ENCODE measurements around the gene TMEM18. TPM values are rescaled to one million over a fixed set of nuclear protein-coding genes. Genes with fewer than 3 reads are reported as not detected.

The TMEM18 gene
- total RNA-seq, 2 experiments from 2014 or later = 22.1 to 25.6 TPM

GRCh38 chr2:649426-650342 lies 27.5 kb downstream of the TMEM18 start:
- no peak overlapping the region for H3K4me3 Mint-ChIP-seq
- H3K27ac Mint-ChIP-seq = no peak overlapping the region
- peaks cover 5% of the 10 kb centered on the region for H3K27me3 Mint-ChIP-seq
- DNase-seq (peak; percentile 36), ATAC-seq (no peak)
- H3K36me3 Mint-ChIP-seq = no peaks in the 10 kb centered on the region
- H3K9me3 Mint-ChIP-seq (ENCODE audit: low read depth) = no peaks in the 10 kb centered on the region
- CTCF ChIA-PET = interaction anchor here (1.5 kb wide), 1 partner anchor 13 kb away, joined by 4 read pairs; no protein-coding TSS in a partner anchor
- H3K4me1 Mint-ChIP-seq = peaks cover 2% of the 10 kb centered on the region

GRCh38 chr2:648476-649424 lies 28.5 kb downstream of the TMEM18 start:
- Mint-ChIP-seq H3K9me3 (ENCODE audit: low read depth) (no peaks in the 10 kb centered on the region), H3K27ac (no peak overlapping the region), H3K36me3 (no peaks in the 10 kb centered on the region), H3K4me1 (peaks cover 2% of the 10 kb centered on the region), H3K4me3 (no peak overlapping the region), H3K27me3 (peaks cover 10% of the 10 kb centered on the region)
- DNase-seq (peak; percentile 34), ATAC-seq (no peak)
- CTCF ChIA-PET = interaction anchor here (1.5 kb wide), 1 partner anchor 12 kb away, joined by 4 read pairs; no protein-coding TSS in a partner anchor

- no peak overlapping the region for H3K27ac Mint-ChIP-seq
- no peaks in the 10 kb centered on the region for H3K36me3 Mint-ChIP-seq
- no peak overlapping the region for H3K4me3 Mint-ChIP-seq
- H3K9me3 Mint-ChIP-seq (ENCODE audit: low read depth) = no peaks in the 10 kb centered on the region
- ATAC-seq = no peak
- DNase-seq = peak; percentile 15
- CTCF ChIA-PET = no interaction called here
- peaks cover 1% of the 10 kb centered on the region for H3K4me1 Mint-ChIP-seq
- peaks cover 10% of the 10 kb centered on the region for H3K27me3 Mint-ChIP-seq
Measured at GRCh38 chr2:647691-648231, 29.4 kb downstream of the TMEM18 start.

GRCh38 chr2:647003-647560 lies 30.1 kb downstream of the TMEM18 start:
- CTCF ChIA-PET = no interaction called here

GRCh38 chr2:644871-645270 lies 32.3 kb downstream of the TMEM18 start:
- H3K27ac Mint-ChIP-seq = no peak overlapping the region
- H3K27me3 Mint-ChIP-seq = peaks cover 13% of the 10 kb centered on the region
- no peaks in the 10 kb centered on the region for H3K36me3 Mint-ChIP-seq
- H3K4me1 Mint-ChIP-seq = no peaks in the 10 kb centered on the region
- ATAC-seq = no peak
- CTCF ChIA-PET = interaction anchor here (1.1 kb wide), 1 partner anchor 8 kb away, joined by 3 read pairs; no protein-coding TSS in a partner anchor
- peak; percentile 22 for DNase-seq
- H3K4me3 Mint-ChIP-seq = no peak overlapping the region
- H3K9me3 Mint-ChIP-seq (ENCODE audit: low read depth) = no peaks in the 10 kb centered on the region

More at GRCh38 chr2:647003-647560, 30.1 kb downstream of the TMEM18 start:
- Mint-ChIP-seq H3K4me3 (no peak overlapping the region), H3K27me3 (peaks cover 10% of the 10 kb centered on the region), H3K9me3 (ENCODE audit: low read depth) (no peaks in the 10 kb centered on the region), H3K4me1 (no peaks in the 10 kb centered on the region), H3K36me3 (no peaks in the 10 kb centered on the region), H3K27ac (no peak overlapping the region)
- no peak for ATAC-seq
- peak; percentile 12 for DNase-seq

GRCh38 chr2:643761-644160 lies 33.4 kb downstream of the TMEM18 start:
- Mint-ChIP-seq H3K4me3 (no peak overlapping the region), H3K9me3 (ENCODE audit: low read depth) (no peaks in the 10 kb centered on the region), H3K36me3 (no peaks in the 10 kb centered on the region), H3K27ac (no peak overlapping the region), H3K4me1 (no peaks in the 10 kb centered on the region), H3K27me3 (peaks cover 13% of the 10 kb centered on the region)
- CTCF ChIA-PET = no interaction called here
- ATAC-seq (no peak), DNase-seq (peak; percentile 4)

GRCh38 chr2:643334-643733 lies 33.9 kb downstream of the TMEM18 start:
- Mint-ChIP-seq H3K36me3 (no peaks in the 10 kb centered on the region), H3K9me3 (ENCODE audit: low read depth) (no peaks in the 10 kb centered on the region), H3K27me3 (peaks cover 13% of the 10 kb centered on the region), H3K4me1 (no peaks in the 10 kb centered on the region), H3K4me3 (no peak overlapping the region), H3K27ac (no peak overlapping the region)
- DNase-seq (peak; percentile 18), ATAC-seq (no peak)
- CTCF ChIA-PET = no interaction called here

GRCh38 chr2:641872-642815 lies 35.1 kb downstream of the TMEM18 start:
- no peak overlapping the region for H3K27ac Mint-ChIP-seq
- DNase-seq (peak; percentile 23), ATAC-seq (no peak)
- H3K36me3 Mint-ChIP-seq = no peaks in the 10 kb centered on the region
- CTCF ChIA-PET = no interaction called here
- no peaks in the 10 kb centered on the region for H3K9me3 Mint-ChIP-seq (ENCODE audit: low read depth)
- H3K27me3 Mint-ChIP-seq = peaks cover 13% of the 10 kb centered on the region
- no peaks in the 10 kb centered on the region for H3K4me1 Mint-ChIP-seq
- H3K4me3 Mint-ChIP-seq = no peak overlapping the region

- Mint-ChIP-seq H3K4me1 (no peaks in the 10 kb centered on the region), H3K9me3 (ENCODE audit: low read depth) (no peaks in the 10 kb centered on the region), H3K4me3 (no peak overlapping the region), H3K36me3 (no peaks in the 10 kb centered on the region), H3K27ac (no peak overlapping the region), H3K27me3 (peaks cover 10% of the 10 kb centered on the region)
- no peak for DNase-seq
- ATAC-seq = no peak
- CTCF ChIA-PET = no interaction called here
Measured at GRCh38 chr2:641164-641871, 35.9 kb downstream of the TMEM18 start.

- Mint-ChIP-seq H3K27ac (no peak overlapping the region), H3K9me3 (ENCODE audit: low read depth) (no peaks in the 10 kb centered on the region), H3K4me3 (no peak overlapping the region), H3K4me1 (no peaks in the 10 kb centered on the region), H3K27me3 (peaks cover 10% of the 10 kb centered on the region), H3K36me3 (no peaks in the 10 kb centered on the region)
- ATAC-seq (no peak), DNase-seq (peak; percentile 31)
- CTCF ChIA-PET = no interaction called here
Measured at GRCh38 chr2:639703-640102, 37.5 kb downstream of the TMEM18 start.

- CTCF ChIA-PET = interaction anchor here (1.0 to 1.6 kb wide), 5 partner anchors 8 to 913 kb away, joined by 3 to 5 read pairs (median 4); no protein-coding TSS in a partner anchor
- no peak overlapping the region for H3K4me3 Mint-ChIP-seq
- H3K27me3 Mint-ChIP-seq = peaks cover 5% of the 10 kb centered on the region
- no peaks in the 10 kb centered on the region for H3K9me3 Mint-ChIP-seq (ENCODE audit: low read depth)
- H3K36me3 Mint-ChIP-seq = no peaks in the 10 kb centered on the region
- no peak overlapping the region for H3K27ac Mint-ChIP-seq
- no peak for ATAC-seq
- DNase-seq = peak; percentile 16
- H3K4me1 Mint-ChIP-seq = no peaks in the 10 kb centered on the region
Measured at GRCh38 chr2:637804-638203, 39.4 kb downstream of the TMEM18 start.

GRCh38 chr2:637406-637776 lies 39.8 kb downstream of the TMEM18 start:
- CTCF ChIA-PET = interaction anchor here (1.0 to 1.7 kb wide), 9 partner anchors 8 to 619 kb away, joined by 3 to 6 read pairs (median 3); no protein-coding TSS in a partner anchor
- Mint-ChIP-seq H3K9me3 (ENCODE audit: low read depth) (no peaks in the 10 kb centered on the region), H3K27me3 (peaks cover 5% of the 10 kb centered on the region), H3K4me3 (no peak overlapping the region), H3K27ac (no peak overlapping the region), H3K4me1 (no peaks in the 10 kb centered on the region), H3K36me3 (no peaks in the 10 kb centered on the region)
- DNase-seq = peak; percentile 36
- no peak for ATAC-seq
